GM19240 (cell line): ENCODE data around the gene EDAR.

Experiments used
- DNase-seq: peaks from one replicate; pipeline ENCODE4 v3.0.0; 2011; ENCODE audit warnings: low spot score; ENCODE audit not compliant: insufficient read length

Gene EDAR

GRCh38 chr2:109001201-109001600 is 12.2 kb upstream of the EDAR start:
- no peak for DNase-seq

GRCh38 chr2:109000738-109001137 is 11.7 kb upstream of the EDAR start:
- no peak for DNase-seq

GRCh38 chr2:108998911-108999310 is 9.9 kb upstream of the EDAR start:
- no peak for DNase-seq

- no peak for DNase-seq
These were observed 5.2 kb upstream of the EDAR start for GRCh38 chr2:108994178-108994577.

DNA sequence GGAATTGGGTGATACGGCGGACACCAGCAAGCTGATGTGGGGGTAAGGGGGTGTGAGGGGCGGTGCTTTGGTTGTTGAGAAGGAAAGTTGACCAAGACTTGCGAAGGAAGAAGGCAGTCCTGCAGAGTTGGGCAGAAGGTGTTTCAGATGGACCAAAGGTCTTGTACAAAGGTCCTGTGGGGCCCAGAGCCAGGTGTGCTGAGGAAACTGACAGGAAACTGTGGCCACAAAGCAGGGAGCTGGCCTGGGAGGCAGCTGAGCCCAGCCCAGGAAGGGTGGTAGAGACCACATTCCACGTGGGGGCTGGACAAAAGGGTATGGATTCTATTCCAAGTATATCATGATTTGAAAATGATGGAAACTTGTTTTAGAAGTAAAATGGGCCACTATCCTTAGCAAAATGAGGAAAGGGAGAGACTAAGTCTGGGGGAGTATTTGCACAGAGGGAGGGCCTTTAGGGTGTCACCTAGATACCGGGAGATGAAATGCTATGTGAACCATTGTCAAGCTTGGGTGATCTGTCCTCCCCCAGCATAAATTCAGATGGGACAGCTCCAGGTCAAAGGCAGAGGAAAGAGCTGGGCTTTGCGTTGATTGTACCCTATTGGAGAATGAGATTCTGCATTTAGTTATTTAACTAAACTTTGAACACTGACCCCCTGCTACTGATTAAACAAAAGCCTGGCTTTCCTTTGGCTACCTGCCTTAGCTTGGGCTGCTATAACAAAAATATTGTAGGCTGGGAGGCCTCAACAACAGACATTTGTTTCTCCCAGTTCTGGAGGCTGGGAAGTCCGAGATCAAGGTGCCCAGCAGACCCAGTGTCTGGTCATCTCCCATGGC is 4.3 kb upstream of the EDAR start:
- no peak for DNase-seq

DNA sequence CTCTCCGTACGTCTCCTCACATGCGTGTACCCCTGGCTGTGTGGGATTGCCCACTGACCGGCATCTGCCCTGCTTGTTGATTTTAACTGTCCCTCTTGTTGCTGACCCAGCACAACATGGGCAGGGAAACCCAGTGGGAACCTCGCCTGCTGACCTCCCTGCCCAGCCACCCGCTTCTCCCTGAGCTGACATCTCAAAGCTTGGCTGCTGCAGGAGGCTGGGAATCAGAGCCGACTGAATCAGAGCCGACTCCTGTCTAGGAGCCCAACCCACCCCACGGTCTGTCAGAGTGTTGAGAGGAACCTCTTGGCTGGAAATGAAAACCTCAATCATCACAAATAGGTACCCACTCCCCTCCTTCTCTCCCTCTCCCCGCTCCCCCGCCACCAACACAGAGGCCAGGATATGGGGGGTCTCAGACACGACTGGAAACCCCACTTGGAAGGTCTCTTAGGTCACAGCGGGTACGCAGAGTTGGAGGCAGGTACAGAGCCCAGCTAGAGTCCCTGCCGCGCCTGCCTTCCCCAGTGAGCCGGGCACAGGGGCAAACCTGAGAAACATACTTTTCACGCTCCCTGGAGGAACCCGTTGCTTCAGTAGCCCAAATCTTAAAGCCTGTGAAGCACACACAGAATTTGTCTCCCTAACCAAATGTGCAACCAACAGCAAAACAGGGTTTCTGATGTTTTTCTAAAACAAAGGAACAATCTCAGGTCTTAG is 784 bp downstream of the EDAR start:
- DNase-seq, result no peak

GRCh38 chr2:108986916-108987510 is 2.0 kb downstream of the EDAR start:
- DNase-seq, result no peak

GRCh38 chr2:108983610-108984009 is 5.4 kb downstream of the EDAR start:
- no peak for DNase-seq

DNA sequence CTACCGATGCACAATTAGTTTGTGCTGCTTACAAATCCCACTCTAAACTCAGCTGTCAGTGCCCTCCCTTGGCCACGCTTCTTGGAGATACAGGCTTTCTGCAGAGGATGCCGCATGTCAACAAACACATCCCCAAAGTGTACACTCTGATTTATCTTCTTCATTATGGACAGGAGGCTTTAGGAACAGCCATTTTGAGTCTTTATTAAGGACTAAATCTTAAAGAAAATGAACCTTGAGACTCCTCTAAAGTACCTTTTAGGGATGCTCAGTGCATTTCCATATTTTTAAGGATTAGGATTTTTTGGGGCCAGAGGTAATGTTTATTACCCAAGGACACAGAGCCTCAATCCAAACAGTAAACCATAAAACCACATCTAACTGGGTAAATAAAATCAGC is 6.0 kb downstream of the EDAR start:
- DNase-seq, result no peak

- no peak for DNase-seq
These were observed 6.8 kb downstream of the EDAR start for GRCh38 chr2:108982259-108982679.

DNA sequence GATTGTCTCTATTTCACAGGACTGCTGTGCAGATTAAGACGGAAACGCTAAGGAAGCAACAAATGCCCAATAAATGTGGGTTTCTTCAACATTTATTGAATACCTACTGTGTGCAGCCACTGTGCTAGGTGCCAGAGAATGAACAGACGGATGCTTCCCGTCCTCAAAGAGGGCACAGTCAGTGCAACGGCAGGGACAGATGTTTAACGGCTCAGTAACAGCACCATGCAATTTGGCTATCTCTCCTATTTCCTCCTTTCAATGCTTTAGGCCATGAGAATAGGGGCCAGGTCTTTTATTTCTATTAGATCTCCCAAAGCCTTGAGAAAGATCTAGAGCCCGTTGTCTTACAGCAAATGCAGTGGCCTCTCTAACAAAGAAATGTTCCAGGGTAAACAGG is 7.2 kb downstream of the EDAR start:
- no peak for DNase-seq

GRCh38 chr2:108980076-108980475 is 8.9 kb downstream of the EDAR start:
- DNase-seq, result no peak

DNA sequence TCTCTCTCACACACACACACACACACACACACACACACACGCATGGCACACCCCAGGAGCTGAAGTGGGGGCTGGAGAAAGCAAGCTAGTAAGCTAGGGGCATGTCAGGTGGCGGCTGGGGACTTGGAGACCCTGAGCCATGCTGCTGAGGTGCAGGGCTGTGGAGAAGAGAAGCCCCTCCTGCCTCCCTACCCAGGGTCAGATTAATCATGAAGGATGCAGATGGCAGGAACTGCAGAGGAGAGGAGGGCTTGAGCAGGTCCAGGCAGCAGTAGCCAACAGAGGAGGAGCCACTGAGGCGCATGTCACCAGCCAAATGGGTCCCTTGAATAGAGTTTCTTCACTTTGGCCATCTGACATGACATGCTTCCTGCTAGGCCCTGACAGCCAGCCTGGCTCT is 9.6 kb downstream of the EDAR start:
- DNase-seq, result no peak

DNA sequence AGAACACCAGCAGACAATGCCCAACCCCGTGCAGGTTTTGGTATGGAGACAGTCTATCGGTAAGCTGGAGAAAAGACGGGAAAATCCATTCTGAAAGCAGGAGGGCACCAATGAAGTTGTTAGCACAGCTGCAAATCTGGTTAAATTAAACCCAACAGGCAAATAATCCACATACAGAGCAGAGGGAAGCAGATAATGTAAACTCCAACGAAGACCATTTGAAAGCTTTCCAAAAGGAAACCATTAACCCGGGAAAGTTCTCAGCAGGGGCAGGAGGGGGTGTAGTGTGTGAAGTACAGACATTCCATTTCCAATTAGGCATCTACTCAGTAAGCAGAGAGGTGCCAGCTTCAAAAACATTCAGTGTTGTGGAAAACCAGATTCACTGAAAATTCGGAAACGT is 10.3 kb downstream of the EDAR start:
- no peak for DNase-seq

GRCh38 chr2:108975613-108976435 is 13.2 kb downstream of the EDAR start:
- DNase-seq, result no peak

DNA sequence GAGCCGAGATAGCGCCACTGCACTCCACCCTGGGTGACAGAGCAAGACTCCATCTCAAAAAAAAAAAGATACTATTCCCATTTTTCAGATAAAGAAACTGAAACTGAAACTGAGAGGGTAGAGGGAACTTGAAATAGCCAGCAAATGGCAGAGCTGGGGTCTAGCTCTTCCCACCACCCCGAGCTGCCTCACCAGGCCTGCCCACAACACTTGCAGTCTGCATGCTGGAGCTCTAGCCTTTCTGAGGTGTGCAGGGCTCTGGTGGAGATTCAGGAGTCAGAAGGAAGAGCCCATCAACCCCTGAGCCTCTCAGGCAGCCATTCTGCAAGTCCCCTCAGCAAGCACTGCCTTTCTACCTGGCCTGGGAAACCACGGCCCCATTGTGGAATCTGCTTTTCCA is 14.3 kb downstream of the EDAR start:
- DNase-seq, result no peak

DNA sequence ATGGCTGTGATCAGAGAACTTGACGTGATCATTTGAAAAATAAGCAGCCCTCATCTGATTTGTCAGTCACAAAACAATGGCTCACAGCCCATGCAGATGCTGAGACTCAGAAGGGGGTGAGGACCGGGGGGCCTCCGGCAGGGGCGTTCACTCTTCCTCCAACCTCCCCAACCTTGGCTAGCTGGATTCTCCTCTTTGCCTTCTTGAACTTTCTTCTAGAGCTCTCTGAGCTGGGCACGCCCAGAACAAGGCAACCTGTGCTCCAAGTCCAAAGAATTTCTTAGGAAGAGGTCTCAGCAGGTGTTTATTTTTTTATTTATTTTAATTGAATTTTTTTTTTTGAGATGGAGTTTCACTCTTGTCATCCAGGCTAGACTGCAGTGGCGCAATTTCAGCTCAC is 16.4 kb downstream of the EDAR start:
- DNase-seq, result no peak

DNA sequence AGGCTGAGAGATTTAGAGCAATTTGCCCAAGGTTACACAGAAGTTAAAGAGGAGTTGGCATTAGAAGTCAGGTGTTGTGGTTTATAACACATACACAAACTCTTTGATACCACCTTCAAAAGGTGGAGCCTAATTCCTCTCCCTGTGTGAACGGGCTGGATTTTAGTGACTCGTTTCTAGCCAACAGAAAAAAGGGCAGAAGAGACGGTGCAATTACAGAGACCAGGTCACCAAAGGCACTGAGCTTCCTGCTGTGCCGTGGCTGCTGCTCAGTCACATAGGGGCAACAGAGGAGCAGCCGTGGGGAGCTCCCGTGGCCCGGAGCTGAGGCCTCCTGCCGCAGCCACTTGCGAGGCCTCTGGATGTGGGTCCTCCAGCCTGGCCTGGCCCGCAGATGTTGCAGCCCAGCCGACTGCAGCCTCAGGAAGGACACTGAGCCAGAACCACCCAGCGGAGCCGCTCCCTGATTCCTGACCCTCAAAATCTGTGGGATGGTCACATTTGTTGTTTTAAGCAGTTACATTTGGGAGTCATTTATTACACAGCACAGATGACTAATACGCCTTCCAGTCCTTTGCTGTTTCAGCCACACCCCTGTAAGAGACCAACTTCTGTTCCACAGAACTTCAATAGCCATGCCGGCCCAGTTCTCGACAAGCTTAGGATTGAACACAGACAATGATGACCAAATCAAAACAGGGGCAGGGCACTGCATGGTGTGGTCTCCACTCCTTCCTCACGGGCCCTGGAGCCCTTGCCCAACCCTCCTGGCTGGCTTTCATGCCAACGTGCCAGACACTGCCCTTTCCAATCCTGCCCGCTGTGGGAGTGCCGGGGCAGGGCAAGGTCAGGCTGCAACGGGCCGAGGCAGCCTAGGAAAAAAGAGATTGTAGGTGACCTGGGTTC is 17.1 kb downstream of the EDAR start:
- no peak for DNase-seq

- DNase-seq, result no peak
These were observed 18.7 kb downstream of the EDAR start for GRCh38 chr2:108970369-108970768.

GRCh38 chr2:108969856-108970255 is 19.2 kb downstream of the EDAR start:
- DNase-seq, result no peak

GRCh38 chr2:108968619-108969018 is 20.4 kb downstream of the EDAR start:
- DNase-seq, result no peak
